HG02678 (cell line): Measurements from ENCODE around the gene ADAMTS17.
"Not testable (repeated sequence)": the region's sequence is repeated elsewhere in the genome, so short reads cannot be mapped to it uniquely, and the experiment has no call there.

Source experiments
- ATAC-seq: cut with Tn5 transposase; IDR thresholded peaks from one replicate; pipeline ENCODE4 v1.9.1; 2021; ENCODE audit warnings: mild to moderate bottlenecking, moderate library complexity; ENCODE audit not compliant: unreplicated experiment

The ADAMTS17 gene

GRCh38 chr15:99984491-99985243 is 357.1 kb downstream of the ADAMTS17 start:
- ATAC-seq = no peak

- ATAC-seq = no peak
Measured at GRCh38 chr15:99983886-99984286, 357.9 kb downstream of the ADAMTS17 start.

DNA sequence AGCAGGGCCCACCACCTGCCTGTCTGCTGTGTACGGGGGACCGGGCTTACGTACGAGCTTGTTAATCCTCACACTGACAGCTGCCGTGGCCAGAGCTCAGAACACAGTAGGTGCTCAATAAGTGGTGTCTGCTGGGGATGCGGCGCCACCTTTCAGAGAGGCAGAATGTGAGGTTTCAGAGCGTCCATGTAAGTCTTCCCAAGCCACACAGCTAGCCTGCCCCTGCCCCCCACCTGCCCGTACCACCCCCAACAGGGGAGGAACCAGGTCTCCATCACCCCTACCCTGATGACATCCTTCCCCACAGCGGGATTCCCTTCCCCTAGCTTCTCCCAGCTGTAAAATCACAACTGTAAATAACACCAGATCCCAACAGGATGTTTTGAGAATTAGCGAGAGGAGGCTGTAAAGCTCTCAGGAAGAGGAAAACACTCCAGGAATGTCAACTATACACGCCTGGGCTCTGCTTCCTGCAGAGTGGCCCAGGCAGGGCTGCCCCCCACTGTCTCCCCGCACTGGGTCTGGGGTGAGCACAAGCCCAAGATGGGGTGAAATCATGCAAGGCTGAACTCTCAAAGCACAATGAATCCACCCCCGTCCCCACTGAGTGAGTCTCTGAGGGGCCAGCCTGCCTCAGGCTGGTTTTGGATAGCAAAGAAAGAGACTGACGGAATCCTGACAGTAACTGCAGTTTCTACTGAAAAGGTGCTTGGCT is 358.4 kb downstream of the ADAMTS17 start:
- ATAC-seq = no peak

- ATAC-seq = no peak
Measured at GRCh38 chr15:99982662-99983061, 359.1 kb downstream of the ADAMTS17 start.

GRCh38 chr15:99981839-99982658 is 359.7 kb downstream of the ADAMTS17 start:
- no peak for ATAC-seq

- no peak for ATAC-seq
Measured at GRCh38 chr15:99981191-99981647, 360.6 kb downstream of the ADAMTS17 start.

GRCh38 chr15:99980752-99981151 is 361.0 kb downstream of the ADAMTS17 start:
- no peak for ATAC-seq

GRCh38 chr15:99979886-99980285 is 361.9 kb downstream of the ADAMTS17 start:
- ATAC-seq = not testable (repeated sequence)

GRCh38 chr15:99979371-99979770 is 362.4 kb downstream of the ADAMTS17 start:
- ATAC-seq = no peak

DNA sequence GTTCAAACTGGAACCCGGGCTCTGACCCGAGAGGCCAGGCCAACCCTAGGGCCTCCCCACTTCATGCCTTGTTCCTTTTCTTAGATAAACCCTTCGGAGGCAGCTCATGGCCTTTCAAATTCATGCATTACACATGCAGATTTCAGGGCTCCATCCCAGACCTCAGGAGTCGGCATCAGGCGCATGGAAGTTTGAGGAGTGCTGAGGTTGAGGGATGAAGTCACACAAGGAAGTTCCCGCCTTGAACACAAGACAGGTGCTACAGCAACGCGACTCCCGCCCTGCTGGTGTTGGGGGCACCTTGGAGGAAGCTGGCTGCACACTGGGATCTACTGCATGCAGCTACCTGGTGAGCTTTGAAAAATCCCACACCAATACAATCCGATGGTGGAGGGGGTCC is 363.3 kb downstream of the ADAMTS17 start:
- ATAC-seq = no peak

DNA sequence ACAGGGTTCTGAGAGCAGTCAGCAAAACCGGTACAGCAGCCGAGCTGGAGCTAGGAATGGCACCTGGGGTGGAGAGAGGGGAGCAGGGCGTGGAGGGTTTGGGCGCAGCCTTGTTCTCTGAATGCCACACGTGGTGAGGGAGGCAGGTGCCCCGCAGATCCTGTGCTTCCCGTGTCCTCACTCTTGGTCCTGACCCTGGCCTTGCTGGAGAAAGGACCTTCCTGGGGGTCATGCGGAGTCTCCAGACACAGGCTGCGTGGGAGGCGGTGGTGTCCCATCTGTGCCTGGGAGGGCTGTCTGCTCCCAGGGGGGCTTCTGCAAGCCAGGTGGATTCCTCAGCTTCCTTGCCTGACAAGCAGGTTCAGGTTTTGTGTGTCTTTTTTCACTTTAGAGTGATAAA is 363.8 kb downstream of the ADAMTS17 start:
- no peak for ATAC-seq

GRCh38 chr15:99976811-99977271 is 364.9 kb downstream of the ADAMTS17 start:
- no peak for ATAC-seq

DNA sequence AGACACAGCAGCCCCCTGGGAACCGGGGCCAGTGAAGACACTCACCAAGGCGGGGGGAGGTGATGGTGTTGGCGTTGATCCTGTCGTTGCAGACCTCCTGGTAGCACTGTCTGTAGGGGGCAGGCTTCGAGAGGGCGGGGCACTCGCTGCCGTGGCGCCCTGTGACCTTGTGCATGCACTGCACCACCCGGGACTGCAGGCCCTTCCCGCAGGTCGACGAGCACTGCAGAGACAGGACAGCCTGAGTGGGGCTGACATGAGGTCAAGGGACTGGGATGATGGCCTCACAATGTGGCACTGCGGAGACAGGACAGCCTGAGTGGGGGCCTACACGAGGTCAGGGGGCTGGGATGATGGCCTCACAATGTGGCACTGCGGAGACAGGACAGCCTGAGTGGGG is 365.8 kb downstream of the ADAMTS17 start:
- no peak for ATAC-seq

- ATAC-seq = no peak
Measured at GRCh38 chr15:99974246-99974645, 367.5 kb downstream of the ADAMTS17 start.

DNA sequence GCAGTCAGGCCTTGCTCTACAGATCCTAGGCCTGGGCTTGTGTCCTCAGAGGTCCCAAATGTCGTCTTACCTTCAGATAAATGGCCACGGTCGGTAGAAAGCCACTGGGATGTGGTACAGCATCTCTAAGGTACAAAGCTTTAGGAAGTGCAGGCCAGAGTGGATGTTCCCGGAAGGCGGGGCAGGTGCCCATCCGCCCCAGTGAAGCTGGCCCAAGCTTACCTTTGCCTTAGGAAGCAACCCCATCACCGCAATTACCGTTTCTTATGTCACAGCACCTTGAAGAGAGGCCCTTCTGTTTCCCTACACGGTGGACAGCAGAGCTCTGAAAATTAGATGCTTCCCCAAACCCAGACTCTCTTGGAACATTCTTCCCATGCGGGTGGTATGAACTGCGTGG is 368.4 kb downstream of the ADAMTS17 start:
- no peak for ATAC-seq

GRCh38 chr15:99970891-99971430 is 370.8 kb downstream of the ADAMTS17 start:
- no peak for ATAC-seq

- no peak for ATAC-seq
Measured at GRCh38 chr15:99969261-99969920, 372.4 kb downstream of the ADAMTS17 start.

GRCh38 chr15:99967841-99968371 is 373.9 kb downstream of the ADAMTS17 start:
- no peak for ATAC-seq

DNA sequence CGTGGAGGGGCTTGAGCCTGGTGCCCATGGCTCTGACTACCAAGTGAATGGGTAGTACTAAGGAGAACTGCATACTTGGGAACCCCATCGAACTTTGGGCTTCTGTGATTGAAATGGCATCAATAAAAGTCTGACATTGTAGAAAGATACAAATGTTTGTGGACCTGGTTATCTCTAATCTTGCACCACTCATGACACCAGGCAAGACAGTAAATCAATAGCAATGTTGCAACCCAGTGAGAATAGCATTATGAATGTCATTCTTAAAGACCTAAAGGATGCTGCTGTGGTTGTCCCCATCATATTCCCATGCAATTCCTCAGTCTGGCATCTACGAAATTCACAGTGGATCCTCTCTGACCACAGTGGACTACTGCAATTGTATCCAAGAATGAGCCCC is 375.0 kb downstream of the ADAMTS17 start:
- no peak for ATAC-seq

GRCh38 chr15:99965376-99965775 is 376.4 kb downstream of the ADAMTS17 start:
- no peak for ATAC-seq
